GM12865 (cell line): ENCODE results near the gene FKBP6.

ENCODE experiments used
- DNase-seq: peaks from one replicate; pipeline ENCODE4 v3.0.0; 2010; ENCODE audit warnings: low read depth
- H3K4me3 ChIP-seq: 2 replicates; pipeline ENCODE4 v1.5.1; 2011; ENCODE audit warnings: mild to moderate bottlenecking, low read depth, low read length, control low read depth
- TF ChIP-seq, protein P1 (sequence below): IDR thresholded peaks from 2 replicates; pipeline ENCODE4 v1.5.1; 2011; ENCODE audit warnings: low read length, control low read depth, low read depth, inconsistent platforms; ENCODE audit not compliant: insufficient read depth; ENCODE audit errors: missing control alignments

Gene FKBP6

GRCh38 chr7:73349763-73350162 is 21.8 kb downstream of the FKBP6 start:
- H3K4me3 ChIP-seq = no peak overlapping the region
- DNase-seq = no peak

GRCh38 chr7:73350306-73351068 is 22.5 kb downstream of the FKBP6 start:
- no peak overlapping the region for H3K4me3 ChIP-seq
- TF ChIP-seq, protein P1, sequence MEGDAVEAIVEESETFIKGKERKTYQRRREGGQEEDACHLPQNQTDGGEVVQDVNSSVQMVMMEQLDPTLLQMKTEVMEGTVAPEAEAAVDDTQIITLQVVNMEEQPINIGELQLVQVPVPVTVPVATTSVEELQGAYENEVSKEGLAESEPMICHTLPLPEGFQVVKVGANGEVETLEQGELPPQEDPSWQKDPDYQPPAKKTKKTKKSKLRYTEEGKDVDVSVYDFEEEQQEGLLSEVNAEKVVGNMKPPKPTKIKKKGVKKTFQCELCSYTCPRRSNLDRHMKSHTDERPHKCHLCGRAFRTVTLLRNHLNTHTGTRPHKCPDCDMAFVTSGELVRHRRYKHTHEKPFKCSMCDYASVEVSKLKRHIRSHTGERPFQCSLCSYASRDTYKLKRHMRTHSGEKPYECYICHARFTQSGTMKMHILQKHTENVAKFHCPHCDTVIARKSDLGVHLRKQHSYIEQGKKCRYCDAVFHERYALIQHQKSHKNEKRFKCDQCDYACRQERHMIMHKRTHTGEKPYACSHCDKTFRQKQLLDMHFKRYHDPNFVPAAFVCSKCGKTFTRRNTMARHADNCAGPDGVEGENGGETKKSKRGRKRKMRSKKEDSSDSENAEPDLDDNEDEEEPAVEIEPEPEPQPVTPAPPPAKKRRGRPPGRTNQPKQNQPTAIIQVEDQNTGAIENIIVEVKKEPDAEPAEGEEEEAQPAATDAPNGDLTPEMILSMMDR = no peak
- DNase-seq = no peak

More at GRCh38 chr7:73349763-73350162, 21.8 kb downstream of the FKBP6 start:
- TF ChIP-seq, protein P1 = no peak

- no peak for DNase-seq
- TF ChIP-seq, protein P1 = no peak
- H3K4me3 ChIP-seq = no peak overlapping the region
Observed at GRCh38 chr7:73351447-73352167, 23.6 kb downstream of the FKBP6 start.

DNA sequence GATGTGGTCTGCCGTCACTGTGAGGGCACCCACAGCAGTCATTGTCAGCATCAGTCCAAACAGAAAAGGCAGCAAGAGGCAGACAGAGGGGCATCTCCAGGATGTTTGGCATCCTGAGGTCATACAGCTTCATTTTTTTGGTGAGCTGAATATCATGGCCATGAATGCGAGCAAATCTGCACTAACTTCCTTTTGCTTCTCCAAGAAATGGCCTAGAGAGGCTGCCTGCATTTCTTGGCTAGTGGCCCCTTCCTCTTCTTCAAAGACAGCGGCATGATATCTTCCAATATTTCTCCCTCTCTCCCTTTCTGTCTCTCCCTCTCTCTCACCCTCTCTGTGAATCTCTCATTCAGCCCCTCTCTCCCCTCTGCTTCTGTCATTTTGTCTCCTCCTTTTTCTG is 24.8 kb downstream of the FKBP6 start:
- H3K4me3 ChIP-seq = no peak overlapping the region
- DNase-seq = no peak
- TF ChIP-seq, protein P1 = no peak

GRCh38 chr7:73353243-73353642 is 25.3 kb downstream of the FKBP6 start:
- no peak overlapping the region for H3K4me3 ChIP-seq
- TF ChIP-seq, protein P1 = no peak
- DNase-seq = no peak

GRCh38 chr7:73354196-73354595 is 26.2 kb downstream of the FKBP6 start:
- no peak for DNase-seq
- H3K4me3 ChIP-seq = no peak overlapping the region
- TF ChIP-seq, protein P1 = no peak
